IPS-18a (cell line): ENCODE measurements around the gene DPYD.

Source experiments
- H3K27ac ChIP-seq: one replicate; pipeline ENCODE4 v1.5.1; 2013; ENCODE audit warnings: low read length
- H3K27me3 ChIP-seq: one replicate; pipeline ENCODE4 v1.6.1; 2013; ENCODE audit warnings: mild to moderate bottlenecking, low read length; ENCODE audit not compliant: control insufficient read depth, insufficient read depth
- H3K36me3 ChIP-seq: one replicate; pipeline ENCODE4 v1.6.1; 2013; ENCODE audit warnings: low read depth, low read length; ENCODE audit not compliant: control insufficient read depth
- H3K4me1 ChIP-seq: one replicate; pipeline ENCODE4 v1.6.1; 2013; ENCODE audit warnings: low read depth, low read length; ENCODE audit not compliant: control insufficient read depth
- H3K4me3 ChIP-seq: one replicate; pipeline ENCODE4 v1.5.1; 2013; ENCODE audit warnings: low read length
- H3K9ac ChIP-seq: one replicate; pipeline ENCODE4 v1.6.1; 2013; ENCODE audit warnings: mild to moderate bottlenecking, low read length, moderate library complexity
- H3K9me3 ChIP-seq: one replicate; pipeline ENCODE4 v1.6.1; 2013; ENCODE audit warnings: low read depth, low read length; ENCODE audit not compliant: control insufficient read depth

DPYD gene

DNA sequence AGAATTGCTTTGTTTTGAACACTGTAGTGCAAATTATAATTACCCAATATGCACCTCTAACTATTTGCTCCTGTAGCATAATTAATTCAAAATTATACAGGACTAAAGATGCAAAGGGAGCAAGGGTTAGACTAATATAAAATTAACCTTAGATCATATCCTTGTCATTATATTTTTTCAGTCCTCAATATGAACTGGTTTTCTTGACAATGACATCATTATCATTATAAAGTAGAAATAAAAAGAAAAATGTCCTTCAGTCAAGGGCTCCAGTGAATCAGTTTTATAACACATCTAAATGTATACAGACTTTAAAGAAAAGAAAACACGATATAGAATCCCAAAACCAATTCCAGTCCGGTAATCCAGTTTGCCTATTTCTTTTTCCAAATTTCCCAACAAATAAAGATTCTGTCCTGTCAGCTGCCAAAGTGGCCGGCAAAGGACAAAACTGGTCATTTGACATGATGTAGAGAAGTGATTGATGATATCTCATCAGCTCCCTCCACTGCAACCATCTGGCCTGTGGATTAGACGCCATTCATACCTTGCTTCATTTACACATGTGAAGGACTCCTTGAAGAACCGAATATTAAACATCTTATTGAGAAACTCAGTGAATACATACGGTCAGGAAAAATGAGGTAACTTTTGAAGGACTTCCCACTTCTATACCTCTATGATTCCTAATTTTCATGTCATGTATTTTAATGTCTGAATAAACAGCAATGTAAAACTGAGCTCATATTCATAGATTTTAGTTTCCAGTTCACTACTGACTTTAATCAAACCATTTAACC lies 15.5 kb downstream of the DPYD start:
- Histone ChIP-seq H3K9ac (no peak overlapping the region), H3K9me3 (no peaks in the 10 kb centered on the region), H3K27ac (no peak overlapping the region), H3K36me3 (no peaks in the 10 kb centered on the region), H3K27me3 (no peaks in the 10 kb centered on the region), H3K4me1 (peaks cover 7% of the 10 kb centered on the region), H3K4me3 (no peak overlapping the region)

DNA sequence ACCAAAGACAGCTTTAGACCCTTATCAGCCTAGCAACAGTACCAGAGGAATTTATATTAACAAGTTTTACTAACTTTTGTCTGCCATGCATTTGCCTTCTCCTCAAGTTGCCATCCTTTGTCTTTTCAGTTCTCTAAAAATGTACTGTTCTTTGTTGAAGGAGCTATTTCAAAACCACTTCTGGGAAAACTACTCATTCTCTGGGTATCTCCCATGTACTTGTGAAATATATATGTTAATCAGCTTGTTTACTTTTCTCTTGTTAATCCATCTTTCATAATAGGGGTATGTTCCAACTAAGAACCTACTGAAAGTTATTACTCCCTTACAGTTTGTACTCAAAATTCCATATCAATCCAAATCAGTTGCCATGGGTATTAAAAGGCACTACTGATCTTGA lies 16.3 kb downstream of the DPYD start:
- H3K27ac ChIP-seq = no peak overlapping the region
- no peaks in the 10 kb centered on the region for H3K27me3 ChIP-seq
- H3K4me1 ChIP-seq = peaks cover 7% of the 10 kb centered on the region
- no peaks in the 10 kb centered on the region for H3K36me3 ChIP-seq
- H3K4me3 ChIP-seq = no peak overlapping the region
- H3K9me3 ChIP-seq = no peaks in the 10 kb centered on the region
- no peak overlapping the region for H3K9ac ChIP-seq

DNA sequence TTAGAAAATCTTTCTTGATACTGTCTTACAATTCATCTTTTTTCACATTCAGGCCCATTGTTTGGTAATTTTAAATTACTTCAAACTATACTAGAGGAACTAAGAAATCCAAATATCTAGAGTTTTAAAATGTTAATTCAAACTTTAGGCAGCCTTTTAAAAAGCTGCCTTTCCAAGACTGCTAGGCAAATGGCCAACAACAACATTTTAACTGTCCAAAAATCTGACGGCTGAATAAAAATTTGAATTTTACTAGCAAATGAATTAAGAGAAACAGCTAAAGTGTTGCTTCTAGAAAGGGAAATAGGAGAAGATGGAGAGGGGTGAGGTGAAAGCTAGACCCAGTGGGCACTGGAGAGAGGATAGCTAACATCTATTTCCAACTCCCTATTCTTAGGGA lies 17.2 kb downstream of the DPYD start:
- Histone ChIP-seq H3K36me3 (no peaks in the 10 kb centered on the region), H3K27ac (no peak overlapping the region), H3K9me3 (no peaks in the 10 kb centered on the region), H3K4me1 (peaks cover 7% of the 10 kb centered on the region), H3K4me3 (no peak overlapping the region), H3K9ac (no peak overlapping the region), H3K27me3 (no peaks in the 10 kb centered on the region)

DNA sequence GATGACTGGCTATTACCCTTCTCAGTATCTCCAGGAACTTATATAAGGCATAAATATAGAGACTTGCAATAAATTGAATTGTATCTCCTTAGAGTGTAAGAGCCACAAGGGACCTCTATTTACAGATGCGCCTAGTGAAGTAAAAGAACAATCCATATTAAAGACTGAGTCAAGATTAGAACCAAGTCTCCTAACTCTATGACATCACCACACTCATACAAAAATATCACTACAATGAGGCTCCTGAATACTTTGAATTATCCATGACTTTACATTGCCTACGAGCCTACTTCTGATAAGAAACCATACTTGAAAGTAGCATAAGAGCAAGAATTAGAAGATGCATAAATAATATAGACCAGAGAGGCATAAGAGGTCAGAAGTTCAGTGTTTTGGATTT lies 18.8 kb downstream of the DPYD start:
- Histone ChIP-seq H3K4me3 (no peak overlapping the region), H3K27ac (no peak overlapping the region), H3K9me3 (no peaks in the 10 kb centered on the region), H3K36me3 (no peaks in the 10 kb centered on the region), H3K27me3 (no peaks in the 10 kb centered on the region), H3K4me1 (peaks cover 5% of the 10 kb centered on the region), H3K9ac (no peak overlapping the region)

DNA sequence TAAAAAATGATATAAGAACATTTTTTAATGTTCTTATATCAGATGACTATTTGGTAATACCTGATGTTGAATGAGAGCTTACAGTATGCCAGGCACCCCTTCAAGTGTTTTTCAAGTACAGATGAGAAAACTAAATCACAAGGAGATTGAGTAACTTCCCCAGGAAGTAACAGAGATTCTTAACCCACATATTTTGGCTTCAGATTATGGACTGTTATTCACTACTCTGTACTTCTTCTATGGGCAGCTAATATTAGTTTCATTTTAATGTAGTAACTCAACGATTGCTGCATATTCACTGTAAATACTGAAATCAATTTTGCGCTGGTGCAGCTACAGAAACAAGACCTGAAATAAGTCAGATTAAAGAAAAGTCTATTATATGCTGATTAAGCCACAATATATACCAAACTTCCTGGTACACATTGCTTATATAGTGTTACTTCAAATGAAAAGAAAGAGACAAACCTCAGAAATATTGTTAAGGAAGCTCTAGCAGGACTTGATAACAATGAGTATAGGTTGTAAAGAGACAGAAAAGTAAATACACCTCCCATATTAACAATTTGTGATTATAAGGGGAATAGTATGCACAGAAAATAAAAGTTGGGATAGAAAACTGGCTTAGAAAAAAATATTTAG lies 19.7 kb downstream of the DPYD start:
- H3K4me1 ChIP-seq = no peaks in the 10 kb centered on the region
- no peaks in the 10 kb centered on the region for H3K27me3 ChIP-seq
- H3K4me3 ChIP-seq = no peak overlapping the region
- no peaks in the 10 kb centered on the region for H3K9me3 ChIP-seq
- H3K36me3 ChIP-seq = no peaks in the 10 kb centered on the region
- H3K27ac ChIP-seq = no peak overlapping the region
- no peak overlapping the region for H3K9ac ChIP-seq

DNA sequence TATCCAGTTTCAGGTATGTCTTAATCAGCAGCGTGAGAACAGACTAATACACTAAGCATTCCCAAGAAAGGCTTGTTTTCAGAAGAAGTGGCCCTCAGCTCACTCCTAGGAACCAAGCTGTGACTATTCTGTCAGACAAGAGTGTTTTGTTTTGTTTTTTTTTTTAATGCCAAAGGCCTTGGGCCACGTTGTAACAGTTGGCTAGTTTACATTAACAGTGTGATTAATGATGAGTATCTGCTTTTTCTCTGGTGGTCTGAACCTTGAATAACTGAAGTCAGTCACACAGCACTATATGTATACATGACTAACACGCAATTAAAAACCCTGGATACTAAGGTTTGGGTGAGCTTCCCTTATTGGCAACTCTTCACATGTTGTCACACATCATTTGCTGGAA lies 21.9 kb downstream of the DPYD start:
- Histone ChIP-seq H3K9me3 (no peaks in the 10 kb centered on the region), H3K27ac (no peak overlapping the region), H3K4me3 (no peak overlapping the region), H3K4me1 (no peaks in the 10 kb centered on the region), H3K27me3 (no peaks in the 10 kb centered on the region), H3K9ac (no peak overlapping the region), H3K36me3 (no peaks in the 10 kb centered on the region)

DNA sequence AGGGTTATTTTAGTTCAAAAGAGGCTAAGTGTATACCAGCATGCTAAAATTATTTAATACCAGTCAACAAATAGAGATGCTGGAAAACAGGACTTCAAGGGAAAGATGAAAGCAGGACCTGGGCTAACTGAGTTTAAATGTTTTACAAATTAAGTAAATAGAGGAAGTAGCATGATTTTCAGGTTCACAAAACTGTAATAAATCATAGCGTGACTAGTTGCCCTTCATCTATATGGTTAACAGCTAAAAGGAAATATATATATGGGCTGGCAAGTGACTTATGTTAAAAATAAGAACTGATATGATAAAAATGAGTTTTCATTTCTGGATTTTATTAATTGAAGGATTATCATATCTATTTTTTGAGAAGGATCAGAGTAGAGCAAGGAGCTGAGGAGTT lies 25.6 kb downstream of the DPYD start:
- Histone ChIP-seq H3K27ac (no peak overlapping the region), H3K9ac (no peak overlapping the region), H3K36me3 (no peaks in the 10 kb centered on the region), H3K4me1 (no peaks in the 10 kb centered on the region), H3K9me3 (no peaks in the 10 kb centered on the region), H3K4me3 (no peak overlapping the region), H3K27me3 (no peaks in the 10 kb centered on the region)

DNA sequence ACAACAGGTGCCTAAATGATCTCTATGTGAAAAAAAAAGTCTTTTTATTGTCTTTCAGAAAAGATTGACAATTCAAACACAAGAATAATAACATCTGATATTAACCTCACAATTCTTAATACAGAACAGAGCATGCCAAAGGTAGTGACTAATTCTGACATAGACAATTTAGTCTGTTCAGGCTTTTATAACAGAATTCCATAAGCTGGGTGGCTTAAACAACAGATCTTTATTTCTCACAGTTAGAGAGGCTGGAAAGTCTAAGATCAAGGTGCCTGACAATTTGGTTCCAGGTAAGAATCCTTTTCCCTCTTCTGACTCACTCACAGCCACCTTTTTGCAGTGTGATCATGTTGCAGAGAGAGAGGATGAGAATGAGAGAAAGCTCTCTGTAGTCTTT lies 27.0 kb downstream of the DPYD start:
- Histone ChIP-seq H3K4me1 (no peaks in the 10 kb centered on the region), H3K9ac (no peak overlapping the region), H3K4me3 (no peak overlapping the region), H3K36me3 (no peaks in the 10 kb centered on the region), H3K9me3 (no peaks in the 10 kb centered on the region), H3K27ac (no peak overlapping the region), H3K27me3 (no peaks in the 10 kb centered on the region)

DNA sequence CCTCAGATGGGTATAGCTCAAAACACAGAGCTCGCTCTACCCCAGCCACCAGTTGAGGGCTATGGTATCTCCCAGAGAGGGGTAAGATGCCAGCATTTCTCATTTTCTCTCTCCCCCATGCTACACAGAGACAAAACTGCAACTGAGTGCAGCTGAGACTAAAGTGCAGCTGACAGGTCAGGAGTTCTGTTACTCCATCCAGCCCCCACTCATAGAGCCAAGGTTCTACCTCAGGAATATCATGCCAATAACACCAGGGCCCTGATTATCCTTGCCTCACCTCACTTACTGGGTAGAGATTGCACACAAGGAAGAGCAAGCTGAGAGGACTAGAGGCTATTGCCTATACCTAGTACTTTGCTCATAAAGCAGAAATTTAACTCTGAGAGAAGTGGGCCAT lies 34.6 kb downstream of the DPYD start:
- Histone ChIP-seq H3K4me1 (no peaks in the 10 kb centered on the region), H3K27me3 (no peaks in the 10 kb centered on the region), H3K9me3 (no peaks in the 10 kb centered on the region), H3K36me3 (no peaks in the 10 kb centered on the region), H3K4me3 (no peak overlapping the region), H3K27ac (no peak overlapping the region), H3K9ac (no peak overlapping the region)

DNA sequence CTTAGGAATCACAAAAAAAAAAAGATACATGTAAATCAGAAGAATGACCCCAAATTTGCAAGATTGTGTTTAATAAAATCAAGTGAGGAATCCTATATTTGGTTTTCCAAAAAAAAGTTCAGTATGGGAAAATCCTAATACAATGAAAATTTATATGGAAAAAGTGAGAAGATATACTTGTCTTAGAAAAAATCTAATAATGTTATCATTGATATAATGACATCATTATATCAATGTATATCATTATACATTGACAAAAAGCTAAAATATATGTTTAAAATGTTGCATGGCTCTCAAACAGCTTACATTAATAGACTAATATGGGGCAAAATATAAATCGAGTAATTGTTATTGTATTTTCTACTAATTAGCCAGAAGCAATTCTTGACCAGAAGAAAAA lies 37.0 kb downstream of the DPYD start:
- H3K36me3 ChIP-seq = no peaks in the 10 kb centered on the region
- no peaks in the 10 kb centered on the region for H3K4me1 ChIP-seq
- H3K27ac ChIP-seq = no peak overlapping the region
- no peak overlapping the region for H3K4me3 ChIP-seq
- no peaks in the 10 kb centered on the region for H3K27me3 ChIP-seq
- no peak overlapping the region for H3K9ac ChIP-seq
- H3K9me3 ChIP-seq = no peaks in the 10 kb centered on the region

DNA sequence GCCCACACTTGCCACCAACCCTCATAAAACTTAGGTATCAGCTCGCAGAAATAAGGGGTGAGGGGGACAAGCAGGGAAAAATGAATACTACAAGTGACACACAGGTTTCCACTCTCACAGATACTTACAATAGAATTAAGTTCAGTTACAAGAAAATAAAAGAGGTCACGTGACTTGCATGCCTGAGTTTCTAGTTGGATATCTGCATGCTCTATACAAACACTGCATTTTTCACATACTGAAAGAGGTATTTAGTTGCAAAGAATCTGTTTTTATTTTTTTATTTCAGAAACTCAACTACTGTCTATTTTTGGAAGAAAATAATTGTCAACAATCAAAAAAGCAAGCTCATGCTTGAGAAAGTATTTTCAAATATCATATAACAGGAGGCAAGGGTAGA lies 43.5 kb downstream of the DPYD start:
- Histone ChIP-seq H3K36me3 (no peaks in the 10 kb centered on the region), H3K27me3 (no peaks in the 10 kb centered on the region), H3K9me3 (no peaks in the 10 kb centered on the region), H3K27ac (no peak overlapping the region), H3K9ac (no peak overlapping the region), H3K4me3 (no peak overlapping the region), H3K4me1 (no peaks in the 10 kb centered on the region)

DNA sequence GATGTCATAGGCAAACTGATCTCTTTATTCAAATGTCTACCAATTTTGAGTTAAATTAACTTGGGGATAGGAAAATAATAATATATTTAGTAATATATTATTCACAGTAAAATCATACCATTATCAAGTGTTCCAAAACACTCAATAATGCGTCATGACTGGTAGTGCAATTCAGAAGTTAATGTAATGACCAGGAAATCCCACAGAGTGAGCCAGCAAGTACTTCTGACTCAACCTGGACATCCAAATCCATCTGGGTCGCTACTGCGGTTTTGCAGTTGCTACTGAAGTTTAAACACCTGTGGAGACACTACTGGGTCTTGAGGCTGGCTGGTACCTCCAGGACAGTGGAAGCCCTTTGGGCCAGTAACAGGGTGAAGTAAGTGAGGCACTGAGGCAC lies 44.8 kb downstream of the DPYD start:
- no peaks in the 10 kb centered on the region for H3K4me1 ChIP-seq
- H3K4me3 ChIP-seq = no peak overlapping the region
- H3K9ac ChIP-seq = no peak overlapping the region
- H3K9me3 ChIP-seq = no peaks in the 10 kb centered on the region
- H3K27ac ChIP-seq = no peak overlapping the region
- H3K36me3 ChIP-seq = no peaks in the 10 kb centered on the region
- H3K27me3 ChIP-seq = no peaks in the 10 kb centered on the region
